Stimulated activated CD8-positive, alpha-beta memory T cell treated with anti-CD3 and anti-CD28 coated beads, Interleukin-15, amount 100 ng/mL, for 48 hours (primary cell): ENCODE measurements around the gene MYO18B.
"Not testable (repeated sequence)": the region's sequence is repeated elsewhere in the genome, so short reads cannot be mapped to it uniquely, and the experiment has no call there.

Source experiments
- DNase-seq, 2 donors: peaks; one replicate each; pipeline ENCODE4 v3.0.0-alpha.2; 2020; ENCODE audit warnings: low read depth in 2 of 2

Gene MYO18B

DNA sequence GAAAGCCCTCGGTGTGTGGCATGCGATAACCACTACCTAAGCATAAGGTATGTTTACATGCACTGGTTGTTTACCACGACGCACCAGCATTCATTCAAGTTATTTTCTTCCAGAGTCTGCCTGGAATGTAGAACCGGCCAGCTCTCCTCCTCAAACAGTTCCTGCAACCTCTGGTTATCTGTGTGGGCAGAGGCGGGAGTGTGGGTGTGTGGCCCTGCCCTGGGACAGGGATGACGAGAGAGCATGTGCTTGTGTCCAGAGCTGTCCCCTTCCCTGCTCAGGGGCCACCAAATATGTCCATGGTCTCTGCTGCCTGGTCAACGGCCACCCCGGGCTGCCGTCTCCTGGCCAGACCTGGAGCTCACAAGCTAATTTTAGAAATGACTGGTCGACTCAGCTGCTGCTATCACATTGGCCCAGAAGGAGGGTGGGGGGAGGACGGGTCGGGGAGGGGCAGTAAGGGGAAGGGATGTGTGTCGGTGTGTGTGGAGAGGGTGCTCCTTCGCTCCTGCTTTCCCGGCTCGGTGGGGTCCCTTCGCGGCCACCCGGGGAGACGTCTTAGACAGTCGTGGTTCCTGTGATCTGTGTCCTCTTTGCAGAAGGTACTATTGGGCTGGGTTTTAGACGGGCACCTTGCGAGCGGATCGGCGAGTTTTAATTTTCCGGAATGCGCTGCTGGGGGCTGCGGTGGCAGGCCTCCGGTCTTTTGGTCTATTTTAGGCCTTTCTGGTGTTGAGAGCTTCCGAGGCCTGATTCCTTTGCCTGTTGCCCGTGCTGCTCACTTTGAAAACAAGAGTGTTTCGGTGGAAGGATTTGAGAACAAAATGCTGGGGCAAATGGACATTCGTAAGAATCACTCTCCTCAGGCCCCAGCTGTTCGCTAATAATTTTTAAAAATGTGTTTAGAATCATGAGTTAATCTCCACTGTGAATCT is at the start of gene MYO18B:
Gene MYO18B (plus strand): TSS at position 497 of the 935 bp plus-strand sequence. CDS start 18,905 bp downstream, outside the sequence.
- DNase-seq = no peak

DNA sequence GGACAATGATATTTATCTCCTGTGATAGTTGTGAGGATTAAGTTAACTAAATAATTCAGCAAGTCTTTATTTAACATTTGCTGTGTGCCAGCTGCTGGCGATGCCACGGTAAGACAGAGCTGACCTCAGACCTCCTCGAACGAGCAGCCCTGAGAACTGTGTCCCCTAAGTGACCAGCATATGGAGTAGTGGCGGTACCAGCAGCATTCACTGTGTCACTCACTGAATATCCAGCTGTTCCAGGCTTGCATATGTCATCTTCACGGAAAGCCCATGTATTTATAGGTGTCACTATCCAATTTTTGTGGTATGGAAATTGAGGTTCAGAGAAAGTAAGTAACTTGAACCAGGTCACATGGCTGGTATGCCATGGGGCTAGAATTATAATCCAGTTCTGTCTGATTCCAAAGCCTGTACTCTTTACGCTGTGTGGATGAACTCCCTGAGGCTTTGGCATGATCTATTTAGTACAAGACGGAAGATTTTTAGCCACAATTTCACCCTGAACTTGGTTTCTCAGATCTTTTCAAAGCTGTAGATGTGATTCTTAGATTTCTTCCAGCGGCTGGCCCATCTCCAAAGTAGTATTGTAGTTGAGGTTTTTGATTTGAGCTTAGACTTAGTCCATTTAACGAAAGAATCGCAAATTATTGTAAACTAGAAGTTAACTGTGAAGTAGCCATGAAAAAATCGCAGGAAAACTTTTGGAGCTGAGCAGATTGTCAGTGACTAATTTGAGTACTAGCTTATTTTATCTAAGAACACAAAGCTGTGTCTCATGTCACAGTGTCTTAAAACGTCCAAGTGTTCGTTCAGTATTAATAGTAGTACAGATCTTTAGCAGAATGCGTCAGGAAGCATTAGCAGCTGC is 49.4 kb upstream of the MYO18B start:
- no peak for DNase-seq

GRCh38 chr22:25693268-25693565 is 48.8 kb upstream of the MYO18B start:
- DNase-seq = no peak

GRCh38 chr22:25694196-25694907 is 47.6 kb upstream of the MYO18B start:
- no peak for DNase-seq

GRCh38 chr22:25695146-25695545 is 46.8 kb upstream of the MYO18B start:
- DNase-seq = no peak

DNA sequence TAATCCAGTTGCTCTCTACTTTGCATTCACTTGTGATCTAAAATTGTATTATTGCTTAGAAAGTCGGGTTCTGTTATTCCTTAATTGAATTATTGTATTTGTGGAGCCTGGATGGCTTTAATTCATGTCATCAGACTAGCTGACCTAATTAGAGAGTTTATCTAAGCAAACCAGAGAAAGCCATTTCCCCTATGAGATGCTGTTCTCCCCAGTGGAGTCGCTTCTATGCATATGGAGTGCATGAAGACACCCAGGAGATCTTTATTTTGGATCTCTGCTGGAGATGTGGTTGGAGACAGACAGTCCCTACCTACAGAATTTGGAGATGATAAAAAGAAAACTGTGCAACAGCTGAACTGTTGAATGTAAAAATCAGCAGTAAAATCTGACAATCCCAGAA is 45.2 kb upstream of the MYO18B start:
- no peak for DNase-seq

DNA sequence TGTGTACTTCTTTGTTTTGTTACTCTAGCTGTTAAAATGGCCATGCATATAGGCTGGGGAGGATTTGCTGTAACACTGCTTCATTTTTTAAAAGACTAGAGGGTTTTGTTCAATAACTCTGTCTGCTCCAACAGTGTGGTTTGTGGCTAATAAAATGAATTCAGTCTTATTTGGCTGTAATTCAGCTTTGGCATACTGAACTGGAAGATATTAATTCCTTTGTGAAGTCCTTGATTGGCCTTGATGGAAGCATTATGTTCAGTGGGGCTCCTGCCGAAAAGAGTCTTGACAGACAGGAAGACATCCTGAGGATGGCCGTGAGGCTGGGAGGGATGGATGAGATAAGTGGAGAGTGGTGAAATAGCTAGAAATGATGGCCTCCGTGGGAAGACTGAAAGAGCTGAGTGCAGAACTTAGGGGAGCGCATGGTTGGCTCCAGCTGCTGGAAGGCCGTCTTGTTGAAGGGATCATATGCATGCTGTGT is 44.8 kb upstream of the MYO18B start:
- no peak for DNase-seq

- no peak for DNase-seq
Measured at GRCh38 chr22:25697978-25698377, 44.0 kb upstream of the MYO18B start.

GRCh38 chr22:25698461-25698860 is 43.5 kb upstream of the MYO18B start:
- DNase-seq = no peak

DNA sequence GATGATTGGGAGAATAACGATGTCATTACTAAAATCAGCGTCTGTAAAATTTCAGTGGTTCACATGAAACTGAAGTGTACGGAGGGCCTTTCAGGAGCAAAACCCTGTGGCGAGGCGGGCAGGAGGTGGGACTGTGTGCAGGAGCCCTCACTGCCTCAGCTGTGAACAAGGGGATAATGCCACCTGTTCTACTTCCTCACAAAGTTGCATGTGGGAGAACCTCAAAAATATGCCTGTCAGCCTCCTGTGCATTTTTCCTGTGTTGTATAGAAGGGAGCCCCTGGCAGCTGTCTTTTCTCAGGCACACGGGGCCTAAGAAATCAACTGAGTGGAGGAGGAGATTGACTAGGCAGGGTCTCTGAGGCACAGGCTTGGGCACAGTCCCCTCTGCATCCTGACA is 43.0 kb upstream of the MYO18B start:
- DNase-seq = no peak

DNA sequence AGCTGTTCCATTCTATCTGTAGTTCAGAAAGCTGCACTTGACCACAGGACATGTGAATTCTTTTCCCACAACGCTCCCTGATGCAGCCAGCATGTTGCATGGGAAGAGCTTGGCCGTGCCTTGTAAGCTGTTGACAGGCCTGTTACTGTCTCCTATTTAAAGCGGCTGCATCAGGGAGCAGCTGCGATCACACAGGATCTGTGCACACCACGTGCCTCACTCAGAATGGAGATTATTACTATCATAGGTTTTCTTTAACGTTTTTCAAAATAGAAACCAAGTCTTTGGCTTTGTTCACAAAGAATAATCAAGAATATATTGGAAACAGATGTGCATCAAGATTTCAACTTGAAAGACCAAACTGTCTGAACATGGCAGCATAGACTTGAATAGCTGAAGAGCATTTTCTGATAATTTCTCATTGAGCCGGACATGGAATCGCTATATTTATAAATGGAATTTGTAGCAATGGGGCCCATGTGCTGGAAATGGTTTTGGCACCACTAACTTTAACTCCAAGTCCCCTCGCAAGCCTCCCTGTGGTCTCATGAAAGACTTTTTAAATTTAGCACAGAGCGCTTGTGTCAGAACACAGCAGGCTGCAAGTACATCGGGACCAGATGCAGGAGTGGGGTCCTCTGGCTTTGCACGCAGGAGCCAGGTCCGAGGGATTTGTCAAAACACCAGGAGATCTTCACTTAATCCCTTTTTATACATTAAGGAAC is 40.8 kb upstream of the MYO18B start:
- DNase-seq = no peak

GRCh38 chr22:25702040-25702439 is 39.9 kb upstream of the MYO18B start:
- DNase-seq = no peak

DNA sequence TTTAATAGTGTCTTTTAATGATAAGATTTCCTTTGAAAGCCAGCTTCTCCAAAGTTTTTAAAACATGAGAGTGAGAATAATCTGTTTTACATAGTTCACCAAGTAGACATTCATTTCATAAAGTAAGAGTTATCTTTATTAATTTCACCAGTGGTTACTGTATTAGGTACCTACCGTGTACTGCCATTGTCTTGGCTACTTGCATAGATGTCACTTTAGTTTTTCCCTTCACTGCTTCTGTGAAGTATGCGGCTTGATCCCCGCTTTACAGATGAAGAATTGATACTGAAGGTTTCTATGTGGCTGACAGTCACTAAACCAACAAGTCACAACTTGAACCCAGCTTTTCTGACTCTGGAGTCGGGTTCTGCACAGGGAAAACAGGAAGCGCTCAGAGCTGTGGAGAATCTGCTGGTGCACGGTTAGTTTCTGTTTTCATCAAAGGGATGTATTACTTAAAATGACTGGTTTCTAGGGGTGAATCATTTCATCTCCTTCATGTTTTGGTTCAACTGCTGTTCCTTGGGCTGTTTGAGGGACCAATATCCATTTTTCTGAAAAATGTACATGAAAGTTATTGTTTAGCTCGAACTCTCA is 39.3 kb upstream of the MYO18B start:
- no peak for DNase-seq

DNA sequence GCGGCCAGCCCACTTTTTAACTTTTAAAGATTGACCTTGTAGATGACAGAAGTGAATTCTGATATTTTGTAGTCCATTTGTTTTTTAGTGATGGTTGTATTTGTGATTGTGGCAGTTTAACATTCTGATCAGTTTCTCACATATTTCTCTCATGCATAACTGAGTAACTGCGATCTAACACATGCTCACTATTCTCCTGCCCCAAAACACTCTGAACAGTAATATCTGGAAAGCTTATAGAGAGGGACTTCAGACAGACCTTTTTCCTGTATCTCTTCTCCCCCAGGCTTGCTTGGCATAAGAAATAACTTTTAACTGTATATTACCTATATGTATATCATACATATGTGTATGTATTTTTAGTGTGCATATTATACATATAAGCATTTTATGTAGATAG is 37.3 kb upstream of the MYO18B start:
- no peak for DNase-seq

DNA sequence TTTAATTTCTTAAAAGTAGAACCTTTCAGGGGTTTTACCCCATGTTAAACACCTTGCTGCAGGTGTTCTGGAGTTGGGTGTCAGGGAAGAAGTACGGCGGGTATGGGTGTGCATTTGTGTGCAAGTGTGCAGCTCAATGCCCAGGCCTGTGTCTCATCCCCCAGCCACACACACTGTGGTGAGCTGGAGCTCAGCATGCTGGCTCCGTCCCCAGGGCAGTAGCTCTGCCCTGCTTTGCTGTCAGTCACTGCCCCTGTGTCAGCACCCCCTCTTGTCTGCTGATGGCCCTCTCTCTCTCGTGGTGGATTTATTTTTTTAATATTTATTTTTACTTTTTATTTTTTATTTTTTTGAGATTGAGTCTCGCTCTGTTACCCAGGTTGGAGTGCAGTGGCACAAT is 35.8 kb upstream of the MYO18B start:
- no peak for DNase-seq

DNA sequence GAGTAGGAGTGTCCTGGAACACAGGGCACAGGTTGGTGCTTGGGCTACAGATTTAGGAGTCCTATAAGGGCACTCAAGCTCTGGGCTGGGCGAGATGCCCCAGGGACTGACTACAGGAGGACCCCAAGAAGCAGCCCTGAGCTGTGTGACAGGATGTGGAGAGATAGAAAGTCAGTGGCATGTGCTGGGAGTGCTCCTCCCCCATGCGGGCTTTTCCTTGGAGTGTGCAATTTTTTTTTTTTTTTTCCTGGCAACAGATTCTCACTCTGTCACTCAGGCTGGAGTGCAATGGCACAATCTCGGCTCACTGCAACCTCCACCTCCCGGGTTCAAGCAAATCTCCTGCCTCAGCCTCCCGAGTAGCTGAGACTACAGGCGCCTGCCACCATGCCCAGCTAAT is 33.6 kb upstream of the MYO18B start:
- not testable (repeated sequence) for DNase-seq

DNA sequence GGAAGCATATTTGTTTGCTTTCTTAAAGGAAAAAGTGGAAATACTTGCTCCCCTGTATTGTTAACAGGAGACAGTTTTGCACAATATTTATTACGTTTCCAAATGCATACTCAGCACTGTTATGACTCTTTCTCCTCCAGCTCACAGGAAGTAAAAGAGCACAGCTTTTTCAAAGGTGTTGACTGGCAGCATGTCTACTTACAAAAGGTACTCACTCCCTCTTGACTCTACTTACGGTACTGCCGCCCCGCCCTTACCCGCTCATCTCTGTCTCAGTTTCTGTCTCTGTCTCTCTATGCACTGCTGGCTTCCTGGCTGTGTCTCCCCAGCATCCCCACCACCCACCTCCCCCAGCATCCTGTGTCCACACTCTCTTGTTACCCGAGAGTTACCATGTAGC is 32.2 kb upstream of the MYO18B start:
- peak in 1 of 2 donors; percentile 31 for DNase-seq

DNA sequence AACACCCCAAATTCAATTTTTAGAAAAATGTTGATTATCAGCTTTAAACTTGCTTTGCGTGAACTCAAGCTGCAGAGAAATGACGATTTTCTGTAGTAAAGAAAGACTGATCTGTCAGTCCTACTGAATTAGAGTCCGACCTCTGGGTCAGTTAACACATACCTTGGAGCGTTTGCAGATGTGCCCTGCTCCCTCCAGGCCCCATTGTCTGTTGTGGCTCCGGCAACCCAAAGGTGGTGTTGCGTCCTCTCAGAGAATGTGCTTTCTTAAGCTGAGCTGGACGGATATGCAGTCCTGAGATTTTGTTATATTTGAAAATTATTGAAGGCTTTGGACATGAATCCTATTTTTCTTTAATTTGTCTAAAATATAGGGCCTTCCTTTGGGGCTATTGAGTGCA is 31.5 kb upstream of the MYO18B start:
- DNase-seq = no peak

DNA sequence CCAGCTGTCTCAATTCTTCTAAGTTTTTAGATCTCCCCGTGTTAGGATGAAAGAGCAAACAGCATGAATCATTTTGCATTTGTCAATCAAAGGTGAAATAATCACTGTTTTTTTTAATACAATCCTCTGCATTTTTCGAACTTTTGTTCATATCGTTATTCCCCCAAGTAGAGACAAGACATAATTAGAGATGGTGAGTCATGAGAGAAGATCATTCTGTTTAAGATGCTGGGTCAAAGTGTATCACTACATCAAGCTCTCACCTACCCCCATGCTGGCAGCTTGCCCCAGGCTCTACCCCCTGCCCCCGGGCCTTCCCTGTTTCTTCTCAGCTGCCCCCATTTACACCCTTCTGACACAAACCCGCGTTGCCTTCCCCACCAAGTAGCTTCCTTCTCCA is 30.5 kb upstream of the MYO18B start:
- DNase-seq = no peak

DNA sequence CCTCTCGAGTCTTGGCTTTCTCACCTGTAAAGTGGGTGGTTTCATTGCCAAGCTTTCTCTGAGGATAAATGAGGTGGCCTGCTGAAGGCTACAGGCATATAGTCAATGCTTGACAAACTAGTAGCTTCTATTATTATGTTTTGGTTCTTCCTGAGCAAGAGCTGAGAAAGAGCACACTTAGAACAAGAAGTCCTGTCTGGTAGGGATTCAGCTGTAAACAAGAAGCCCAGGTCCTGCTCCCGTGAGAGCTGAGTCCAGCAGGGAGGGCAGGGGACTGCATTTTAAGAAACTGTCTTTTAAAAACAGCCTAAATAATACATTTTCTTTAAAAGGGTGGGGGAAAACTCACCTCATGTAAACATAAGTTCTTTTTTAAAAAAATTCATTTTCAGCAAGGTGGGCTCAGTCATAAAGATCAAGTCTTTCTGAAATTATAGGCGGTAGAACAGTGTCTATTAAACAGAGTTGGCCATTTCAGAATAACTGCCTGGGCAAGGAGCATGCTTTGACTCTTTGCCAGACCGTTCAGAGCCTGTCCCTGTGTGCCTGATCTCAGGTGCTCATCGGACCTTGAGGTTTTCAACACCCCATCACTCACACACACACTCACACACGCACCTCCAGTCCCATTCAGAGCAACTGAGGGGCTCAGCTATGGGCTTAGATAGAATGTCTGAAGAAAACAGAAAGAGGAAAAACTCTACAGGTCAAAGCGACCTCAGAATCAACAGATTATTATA is 29.2 kb upstream of the MYO18B start:
- no peak for DNase-seq
